ENCODE results near the gene SLC35F3.

The SLC35F3 gene

GRCh38 chr1:234302354-234302962 lies 398.0 kb downstream of the SLC35F3 start:
- Histone ChIP-seq H3K36me3 (ENCODE audit: low read length) (no peaks in the 10 kb centered on the region), H3F3A (ENCODE audit: insufficient read depth) (no peaks in the 10 kb centered on the region), H4K20me1 (ENCODE audit: low read depth, low read length) (no peaks in the 10 kb centered on the region), H3K9me2 (replicated peaks; ENCODE audit: insufficient read depth, low read length) (no peaks in the 10 kb centered on the region), H3K27ac (ENCODE audit: low read depth, low read length) (no peak overlapping the region), H3K9me3 (ENCODE audit: insufficient read depth, low read length) (no peaks in the 10 kb centered on the region), H3K79me2 (ENCODE audit: insufficient read depth, low read length) (no peaks in the 10 kb centered on the region), H3K9ac (ENCODE audit: low read length) (no peak overlapping the region), H3K4me3 (ENCODE audit: insufficient read depth, low read length, poor library complexity, severe bottlenecking) (no peak overlapping the region), H3K4me2 (ENCODE audit: low read depth, low read length, poor library complexity, severe bottlenecking) (no peak overlapping the region), H2AFZ (ENCODE audit: low read depth, low read length, severe bottlenecking) (no peak overlapping the region), H3K27me3 (ENCODE audit: low read length) (no peaks in the 10 kb centered on the region)
- TF ChIP-seq EZH2phosphoT487 (conservative IDR thresholded peaks at IDR 0.05; ENCODE audit: low read length) (no peak), CTCF (IDR thresholded peaks at IDR 0.05; ENCODE audit: insufficient read depth, low read length, poor library complexity, severe bottlenecking) (no peak)

GRCh38 chr1:234303231-234303630 lies 398.8 kb downstream of the SLC35F3 start:
- no peaks in the 10 kb centered on the region for H3K36me3 ChIP-seq (ENCODE audit: low read length)
- H4K20me1 ChIP-seq (ENCODE audit: low read depth, low read length): no peaks in the 10 kb centered on the region
- H3K9ac ChIP-seq (ENCODE audit: low read length): no peak overlapping the region
- TF ChIP-seq EZH2phosphoT487 (conservative IDR thresholded peaks at IDR 0.05; ENCODE audit: low read length): no peak
- TF ChIP-seq CTCF (IDR thresholded peaks at IDR 0.05; ENCODE audit: insufficient read depth, low read length, poor library complexity, severe bottlenecking): no peak
- H3K4me2 ChIP-seq (ENCODE audit: low read depth, low read length, poor library complexity, severe bottlenecking): no peak overlapping the region
- H3K9me2 ChIP-seq (replicated peaks; ENCODE audit: insufficient read depth, low read length): no peaks in the 10 kb centered on the region
- H2AFZ ChIP-seq (ENCODE audit: low read depth, low read length, severe bottlenecking): no peak overlapping the region
- H3K4me3 ChIP-seq (ENCODE audit: insufficient read depth, low read length, poor library complexity, severe bottlenecking): no peak overlapping the region
- no peaks in the 10 kb centered on the region for H3K79me2 ChIP-seq (ENCODE audit: insufficient read depth, low read length)
- no peaks in the 10 kb centered on the region for H3K9me3 ChIP-seq (ENCODE audit: insufficient read depth, low read length)
- no peaks in the 10 kb centered on the region for H3K27me3 ChIP-seq (ENCODE audit: low read length)
- no peaks in the 10 kb centered on the region for H3F3A ChIP-seq (ENCODE audit: insufficient read depth)
- no peak overlapping the region for H3K27ac ChIP-seq (ENCODE audit: low read depth, low read length)

GRCh38 chr1:234307726-234308125 lies 403.2 kb downstream of the SLC35F3 start:
- no peak overlapping the region for H3K27ac ChIP-seq (ENCODE audit: low read depth, low read length)
- H3K9me3 ChIP-seq (ENCODE audit: insufficient read depth, low read length): no peaks in the 10 kb centered on the region
- H2AFZ ChIP-seq (ENCODE audit: low read depth, low read length, severe bottlenecking): no peak overlapping the region
- H3K4me3 ChIP-seq (ENCODE audit: insufficient read depth, low read length, poor library complexity, severe bottlenecking): no peak overlapping the region
- H3K27me3 ChIP-seq (ENCODE audit: low read length): no peaks in the 10 kb centered on the region
- H3K9me2 ChIP-seq (replicated peaks; ENCODE audit: insufficient read depth, low read length): no peaks in the 10 kb centered on the region
- H3K4me2 ChIP-seq (ENCODE audit: low read depth, low read length, poor library complexity, severe bottlenecking): no peak overlapping the region
- TF ChIP-seq EZH2phosphoT487 (conservative IDR thresholded peaks at IDR 0.05; ENCODE audit: low read length): no peak
- no peak for TF ChIP-seq CTCF (IDR thresholded peaks at IDR 0.05; ENCODE audit: insufficient read depth, low read length, poor library complexity, severe bottlenecking)
- H3K79me2 ChIP-seq (ENCODE audit: insufficient read depth, low read length): no peaks in the 10 kb centered on the region
- no peaks in the 10 kb centered on the region for H4K20me1 ChIP-seq (ENCODE audit: low read depth, low read length)
- no peaks in the 10 kb centered on the region for H3F3A ChIP-seq (ENCODE audit: insufficient read depth)
- no peak overlapping the region for H3K9ac ChIP-seq (ENCODE audit: low read length)
- no peaks in the 10 kb centered on the region for H3K36me3 ChIP-seq (ENCODE audit: low read length)
